ENCODE results near the gene SERPINA5.
"Not testable (repeated sequence)": the region's sequence is repeated elsewhere in the genome, so short reads cannot be mapped to it uniquely, and the experiment has no call there.

SERPINA5 gene

GRCh38 chr14:94601884-94602391, 20.7 kb downstream of the SERPINA5 start:
- peak; percentile 69 for DNase-seq (ENCODE audit: low read depth)

DNA sequence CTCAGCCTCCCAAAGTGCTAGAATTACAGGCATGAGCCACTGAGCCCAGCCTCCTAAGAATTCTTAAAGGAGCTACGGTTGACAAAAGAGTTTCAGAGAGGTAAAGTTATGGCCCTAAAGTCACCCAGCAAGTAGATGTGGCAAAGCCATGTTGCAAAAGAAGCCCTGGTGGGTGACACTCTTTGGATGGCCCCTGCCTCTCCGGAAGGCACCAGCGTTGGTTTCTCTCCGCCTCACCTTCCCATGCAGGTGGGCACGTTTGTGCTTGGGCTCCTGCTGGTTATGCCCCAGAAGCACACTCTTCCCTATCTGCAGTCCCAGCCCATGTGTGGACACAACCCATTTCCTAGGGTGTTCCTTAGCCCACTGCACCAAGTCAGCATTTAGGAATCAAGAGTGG, 21.5 kb downstream of the SERPINA5 start:
- DNase-seq (ENCODE audit: low read depth), result no peak

GRCh38 chr14:94605361-94605760, 24.1 kb downstream of the SERPINA5 start:
- no peak for DNase-seq (ENCODE audit: low read depth)

DNA sequence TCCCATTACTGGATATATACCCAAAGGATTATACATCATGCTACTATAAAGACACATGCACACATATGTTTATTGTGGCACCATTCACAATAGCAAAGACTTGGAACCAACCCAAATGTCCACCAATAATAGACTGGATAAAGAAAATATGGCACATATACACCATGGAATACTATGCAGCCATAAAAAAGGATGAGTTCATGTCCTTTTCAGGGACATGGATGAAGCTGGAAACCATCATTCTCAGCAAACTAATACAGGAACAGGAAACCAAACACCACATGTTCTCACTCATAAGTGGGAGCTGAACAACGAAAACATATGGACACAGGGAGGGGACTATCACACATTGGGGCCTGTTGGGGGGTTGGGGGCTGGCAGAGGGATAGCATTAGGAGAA, 27.7 kb downstream of the SERPINA5 start:
- DNase-seq (ENCODE audit: low read depth), result not testable (repeated sequence)

DNA sequence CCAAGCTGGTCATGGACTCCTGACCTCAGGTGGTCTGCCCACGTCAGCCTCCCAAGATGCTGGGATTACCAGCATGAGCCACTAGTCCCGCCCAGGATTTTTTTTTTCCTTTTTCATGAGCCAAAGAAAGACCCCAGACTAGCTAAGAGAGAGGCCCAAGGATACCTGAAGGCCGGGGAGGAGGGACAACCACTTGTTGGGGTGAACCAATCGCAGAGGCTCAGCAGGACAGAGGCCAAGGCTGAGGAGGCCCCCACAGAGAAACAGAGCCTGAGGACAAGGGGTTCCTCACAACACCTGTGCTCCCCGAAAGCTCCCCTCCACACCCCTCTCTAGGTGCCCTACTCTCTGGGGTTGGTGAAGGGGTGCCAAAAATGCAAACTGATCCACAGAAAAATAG, 30.0 kb downstream of the SERPINA5 start:
- DNase-seq (ENCODE audit: low read depth), result no peak

GRCh38 chr14:94612174-94612573, 30.9 kb downstream of the SERPINA5 start, which contains the start of gene SERPINA3:
Gene SERPINA3 (plus strand): TSS chr14:94612391. CDS start chr14:94614442, 2,051 bp downstream.
- no peak for DNase-seq (ENCODE audit: low read depth)

DNA sequence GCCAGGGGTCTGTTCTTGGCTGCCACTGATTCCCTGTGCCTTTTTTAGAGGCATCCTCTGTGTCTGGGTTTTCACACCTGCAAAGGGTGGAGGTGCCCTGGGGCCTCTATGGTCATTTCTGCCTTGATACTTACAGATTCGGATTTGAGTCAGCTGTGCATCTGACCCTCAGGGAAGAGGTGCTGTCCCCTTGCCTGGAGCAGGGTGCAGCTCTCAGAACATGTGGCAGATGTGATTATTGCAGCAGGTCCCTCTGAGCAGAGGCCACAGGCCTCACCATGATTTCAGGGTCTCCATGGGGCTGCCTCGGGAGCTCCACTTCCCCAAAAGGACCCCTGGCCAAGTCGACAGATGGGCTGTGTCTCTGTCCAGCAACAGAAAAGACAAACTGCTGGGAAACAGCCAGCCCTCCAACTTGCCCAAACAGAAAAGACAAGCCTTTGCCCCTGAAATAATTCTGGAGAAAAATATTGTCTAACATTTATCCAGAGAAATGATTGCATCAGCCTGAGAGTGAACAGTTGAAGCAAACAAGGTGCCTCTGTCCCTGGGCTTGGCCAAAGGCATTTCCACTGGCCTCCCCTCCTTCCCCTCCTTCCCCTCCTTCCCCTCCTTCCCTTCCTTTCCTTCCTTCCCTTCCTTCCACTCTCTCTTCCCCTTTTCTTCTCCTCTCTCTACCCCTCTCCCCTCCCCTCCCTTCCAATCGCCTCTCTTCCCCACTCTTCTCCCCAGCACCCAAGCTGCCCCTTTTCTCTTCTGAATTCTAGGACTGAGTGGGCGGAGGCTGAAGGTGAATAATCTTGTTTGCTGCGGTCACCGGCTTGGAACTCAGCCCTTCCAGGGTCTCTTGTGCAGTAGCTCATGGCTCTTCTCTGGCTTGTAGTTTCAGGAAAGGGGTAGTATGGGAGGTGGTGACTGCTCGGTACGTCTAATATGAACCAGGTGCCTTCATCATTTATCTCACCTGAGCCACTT, 31.6 kb downstream of the SERPINA5 start:
- no peak for DNase-seq (ENCODE audit: low read depth)

DNA sequence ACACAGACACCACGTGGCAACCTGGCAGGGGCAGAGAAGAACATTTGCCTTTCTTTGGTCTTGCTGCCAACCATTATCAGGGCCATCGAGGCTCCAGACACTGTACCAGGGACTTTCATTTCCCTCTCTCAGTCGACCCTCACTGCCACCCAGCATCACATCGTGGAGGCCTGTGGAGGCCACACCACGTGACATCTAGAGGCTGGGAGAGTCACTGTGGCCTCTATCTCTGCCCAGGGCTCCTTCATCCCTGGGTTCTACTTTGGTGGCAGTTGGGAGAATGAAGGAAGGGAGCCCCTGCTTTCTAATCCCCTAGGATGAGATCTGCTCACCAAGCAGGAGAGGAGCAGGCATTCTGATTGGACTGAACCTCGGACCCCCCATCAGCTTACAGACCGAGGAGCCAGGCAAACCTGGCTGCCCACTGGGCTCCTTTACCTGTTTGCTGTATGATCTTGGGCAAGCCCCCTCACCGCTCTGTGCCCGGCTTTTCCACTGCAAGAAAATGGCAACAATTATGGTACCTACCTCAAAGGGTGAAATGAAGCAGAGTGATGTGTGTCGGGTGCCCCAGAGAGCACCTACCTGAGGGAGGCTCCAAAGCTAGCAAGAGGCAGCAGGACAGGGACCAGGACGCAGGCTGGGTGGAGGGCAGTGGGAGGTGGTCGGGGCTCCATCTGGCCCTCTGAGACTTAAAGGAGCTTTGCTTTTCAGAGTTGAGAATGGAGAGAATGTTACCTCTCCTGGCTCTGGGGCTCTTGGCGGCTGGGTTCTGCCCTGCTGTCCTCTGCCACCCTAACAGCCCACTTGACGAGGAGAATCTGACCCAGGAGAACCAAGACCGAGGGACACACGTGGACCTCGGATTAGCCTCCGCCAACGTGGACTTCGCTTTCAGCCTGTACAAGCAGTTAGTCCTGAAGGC, 32.8 kb downstream of the SERPINA5 start:
- DNase-seq (ENCODE audit: low read depth), result no peak

DNA sequence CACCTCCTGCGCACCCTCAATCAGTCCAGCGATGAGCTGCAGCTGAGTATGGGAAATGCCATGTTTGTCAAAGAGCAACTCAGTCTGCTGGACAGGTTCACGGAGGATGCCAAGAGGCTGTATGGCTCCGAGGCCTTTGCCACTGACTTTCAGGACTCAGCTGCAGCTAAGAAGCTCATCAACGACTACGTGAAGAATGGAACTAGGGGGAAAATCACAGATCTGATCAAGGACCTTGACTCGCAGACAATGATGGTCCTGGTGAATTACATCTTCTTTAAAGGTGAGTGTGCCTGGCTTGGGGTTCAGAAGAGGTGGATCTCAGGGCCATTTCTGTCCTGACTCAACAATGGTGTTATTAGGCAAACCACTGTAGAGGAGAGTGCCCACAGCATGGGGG, 33.6 kb downstream of the SERPINA5 start:
- no peak for DNase-seq (ENCODE audit: low read depth)

GRCh38 chr14:94615254-94615653, 34.0 kb downstream of the SERPINA5 start:
- no peak for DNase-seq (ENCODE audit: low read depth)

DNA sequence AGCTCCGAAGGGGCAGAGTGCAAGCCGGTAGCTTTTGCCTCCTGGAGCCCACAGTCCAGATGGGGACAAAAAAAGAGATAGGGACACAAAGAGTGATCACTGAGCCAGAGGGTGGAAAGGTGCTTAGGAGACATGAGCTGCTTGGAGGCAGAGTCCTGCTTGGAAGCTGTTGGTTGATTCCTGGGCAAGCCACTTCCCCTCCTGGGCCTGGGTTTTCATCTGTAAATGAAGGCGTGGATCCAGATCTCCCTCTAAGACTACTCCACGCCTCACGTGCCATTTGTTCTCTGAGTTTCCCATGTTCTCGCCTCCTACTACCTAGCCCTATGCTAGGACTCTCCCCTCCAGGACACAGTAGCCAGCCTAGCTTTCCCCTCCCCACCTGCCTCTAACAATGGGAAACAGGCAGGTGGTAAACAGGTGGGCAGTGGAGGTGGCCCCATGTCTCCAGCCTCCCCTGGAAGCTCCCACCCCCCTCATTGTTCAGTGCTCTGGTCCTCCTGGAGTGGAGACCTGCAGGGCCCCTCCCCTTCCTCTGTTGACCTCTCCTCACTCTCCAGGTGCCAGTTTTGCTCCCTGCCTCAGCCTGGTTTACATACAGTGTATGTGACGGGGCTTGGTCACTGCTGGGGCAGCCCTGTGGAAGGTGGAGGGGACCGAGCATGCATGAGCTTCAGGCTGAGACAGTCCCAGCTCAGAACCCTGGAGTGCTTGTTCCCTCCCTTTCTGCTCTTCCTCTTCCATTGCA, 34.8 kb downstream of the SERPINA5 start:
- no peak for DNase-seq (ENCODE audit: low read depth)

DNA sequence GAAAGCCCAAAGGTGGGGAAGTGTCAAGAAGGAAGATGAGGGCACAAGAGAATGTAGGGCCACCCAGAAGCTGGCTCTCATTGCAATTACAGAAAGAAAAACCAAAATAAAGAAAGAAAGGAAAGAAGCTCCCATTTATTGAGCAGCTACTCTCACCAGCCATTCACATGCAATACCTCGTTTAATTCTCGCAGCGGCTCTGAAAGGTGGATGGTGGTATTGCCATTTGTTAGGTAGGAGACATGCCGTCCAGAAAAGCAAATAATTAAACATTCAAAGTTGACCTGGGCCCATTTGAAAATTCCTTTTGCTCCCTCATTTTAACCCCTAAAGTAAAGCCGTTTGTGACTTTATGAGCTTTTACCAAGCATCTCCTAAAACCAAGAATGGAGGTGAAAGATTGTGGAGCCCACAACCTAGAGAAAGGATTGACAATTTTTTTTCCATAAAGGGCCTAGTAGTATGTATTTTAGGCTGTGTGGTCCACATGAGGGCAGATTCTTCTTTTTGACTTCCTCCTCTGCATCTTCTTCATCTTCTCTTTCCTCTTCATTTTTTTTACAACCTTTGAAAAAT, 36.2 kb downstream of the SERPINA5 start:
- DNase-seq (ENCODE audit: low read depth), result no peak

- DNase-seq (ENCODE audit: low read depth), result no peak
Measured at GRCh38 chr14:94617988-94618822, 37.0 kb downstream of the SERPINA5 start.

DNA sequence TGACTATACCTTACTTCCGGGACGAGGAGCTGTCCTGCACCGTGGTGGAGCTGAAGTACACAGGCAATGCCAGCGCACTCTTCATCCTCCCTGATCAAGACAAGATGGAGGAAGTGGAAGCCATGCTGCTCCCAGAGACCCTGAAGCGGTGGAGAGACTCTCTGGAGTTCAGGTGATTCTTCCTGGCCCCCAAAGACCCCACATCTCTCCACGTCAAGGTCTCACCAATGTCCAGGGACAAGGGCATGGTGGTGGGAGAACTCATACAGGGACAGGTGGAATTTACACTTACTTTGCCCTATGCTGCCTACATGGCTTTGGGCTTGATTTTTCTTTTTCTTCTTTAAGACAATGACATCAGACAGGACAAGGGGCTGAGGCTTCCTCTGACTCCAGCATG, 38.1 kb downstream of the SERPINA5 start:
- DNase-seq (ENCODE audit: low read depth), result no peak

DNA sequence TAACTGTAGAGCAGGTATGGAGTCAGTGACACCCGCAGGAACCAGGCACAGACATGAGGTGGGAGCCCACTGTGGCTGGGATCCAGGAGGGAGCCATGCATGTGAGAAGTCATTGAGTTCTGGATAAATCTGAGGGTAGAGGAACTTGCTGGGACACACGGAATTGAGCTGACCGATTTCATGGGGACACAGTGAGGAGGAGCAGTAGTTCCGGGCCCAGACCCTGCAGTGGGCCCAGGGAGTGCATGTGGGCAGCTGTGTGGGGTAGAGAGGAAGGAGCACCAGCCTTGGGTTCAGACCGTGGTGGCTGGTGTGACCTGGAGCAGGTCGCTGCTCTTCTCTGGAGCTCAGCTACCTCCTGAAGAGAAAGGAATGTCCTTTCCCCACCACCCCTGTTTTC, 39.4 kb downstream of the SERPINA5 start:
- DNase-seq (ENCODE audit: low read depth), result no peak

DNA sequence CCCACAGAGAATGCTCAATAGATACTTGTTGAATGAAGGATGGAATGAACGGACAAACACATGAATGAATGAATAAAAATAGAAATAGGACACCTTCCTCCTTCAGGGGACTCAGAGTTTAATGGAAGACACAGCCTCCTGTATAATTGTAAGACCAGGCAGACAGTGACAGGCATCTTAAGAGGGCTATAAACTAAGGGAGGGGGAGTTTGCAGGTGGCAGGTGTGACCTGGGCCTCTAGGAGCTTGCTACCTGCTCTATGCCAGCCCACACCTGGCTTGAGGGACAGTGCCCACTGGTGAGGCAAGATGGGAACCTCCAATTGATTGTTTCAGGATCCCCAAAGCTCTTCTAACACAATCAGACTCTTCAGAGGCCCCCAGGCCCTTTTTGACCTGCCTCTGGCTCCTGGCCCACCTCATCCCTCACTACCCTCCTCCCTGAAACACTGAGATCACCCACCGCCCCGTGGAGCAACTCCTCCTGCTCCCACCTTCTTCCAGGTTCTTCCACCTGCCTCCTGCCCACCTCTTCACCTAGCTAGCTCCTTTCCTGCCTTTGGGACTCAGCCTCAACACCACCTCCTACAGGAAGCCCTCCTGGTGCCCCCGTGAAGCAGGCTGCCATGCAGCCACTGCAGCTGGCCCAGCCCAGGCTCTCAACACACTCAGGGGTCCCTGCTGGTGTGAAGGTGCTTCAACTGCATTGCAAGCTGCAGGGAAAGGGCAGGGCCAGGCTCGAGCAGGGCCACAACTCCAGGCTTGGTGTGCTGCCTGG, 40.3 kb downstream of the SERPINA5 start:
- no peak for DNase-seq (ENCODE audit: low read depth)

- DNase-seq (ENCODE audit: low read depth), result no peak
Measured at GRCh38 chr14:94622653-94623421, 41.6 kb downstream of the SERPINA5 start.

- DNase-seq (ENCODE audit: low read depth), result no peak
Measured at GRCh38 chr14:94623422-94623809, 42.2 kb downstream of the SERPINA5 start.
